Duodenal mucosa (tissue), 2 donors: ENCODE measurements around the gene SDK2.

Experiments
- H3K27ac ChIP-seq: one replicate; pipeline ENCODE4 v1.7.0; 2013; ENCODE audit warnings: low read depth, low read length
- H3K27me3 ChIP-seq, 2 donors: one replicate each; pipeline ENCODE4 v1.7.0; 2013; ENCODE audit warnings: low read length in 2 of 2, control low read depth in 1 of 2; ENCODE audit not compliant: insufficient read depth in 2 of 2, control insufficient read depth in 1 of 2
- H3K36me3 ChIP-seq, 2 donors: one replicate each; pipeline ENCODE4 v1.7.0; 2013; ENCODE audit warnings: low read length in 2 of 2, control low read depth in 1 of 2; ENCODE audit not compliant: insufficient read depth in 2 of 2, control insufficient read depth in 1 of 2
- H3K4me1 ChIP-seq, 2 donors: one replicate each; pipeline ENCODE4 v1.7.0; 2013; ENCODE audit warnings: low read length in 2 of 2, control low read depth in 1 of 2; ENCODE audit not compliant: insufficient read depth in 2 of 2, control insufficient read depth in 1 of 2
- H3K4me3 ChIP-seq, 2 donors: one replicate each; pipeline ENCODE4 v1.7.0; 2013; ENCODE audit warnings: low read length in 2 of 2, low read depth in 1 of 2
- H3K9ac ChIP-seq, 2 donors: one replicate each; pipeline ENCODE4 v1.7.0; 2013; ENCODE audit warnings: low read length in 2 of 2, low read depth in 1 of 2
- H3K9me3 ChIP-seq, 2 donors: one replicate each; pipeline ENCODE4 v1.7.0; 2013; ENCODE audit warnings: low read length in 2 of 2, control low read depth in 1 of 2; ENCODE audit not compliant: control insufficient read depth in 1 of 2

Gene SDK2

GRCh38 chr17:73528679-73529078 lies 115.6 kb downstream of the SDK2 start:
- H3K4me1 ChIP-seq, result no peaks in the 10 kb centered on the region
- no peaks in the 10 kb centered on the region for H3K27me3 ChIP-seq
- no peak overlapping the region for H3K4me3 ChIP-seq

GRCh38 chr17:73526952-73527351 lies 117.3 kb downstream of the SDK2 start:
- Histone ChIP-seq H3K9ac (no peak overlapping the region), H3K4me3 (no peak overlapping the region), H3K9me3 (no peaks in the 10 kb centered on the region), H3K27ac (no peak overlapping the region), H3K36me3 (no peaks in the 10 kb centered on the region), H3K4me1 (no peaks in the 10 kb centered on the region), H3K27me3 (no peaks in the 10 kb centered on the region)

More at GRCh38 chr17:73528679-73529078, 115.6 kb downstream of the SDK2 start:
- Histone ChIP-seq H3K27ac (no peak overlapping the region), H3K36me3 (no peaks in the 10 kb centered on the region), H3K9me3 (no peaks in the 10 kb centered on the region), H3K9ac (no peak overlapping the region)

GRCh38 chr17:73524941-73525679 lies 119.1 kb downstream of the SDK2 start:
- Histone ChIP-seq H3K27me3 (no peaks in the 10 kb centered on the region), H3K9ac (no peak overlapping the region), H3K27ac (no peak overlapping the region), H3K4me1 (no peaks in the 10 kb centered on the region), H3K36me3 (no peaks in the 10 kb centered on the region), H3K9me3 (no peaks in the 10 kb centered on the region), H3K4me3 (no peak overlapping the region)

- no peak overlapping the region for H3K9ac ChIP-seq
- no peaks in the 10 kb centered on the region for H3K9me3 ChIP-seq
- H3K4me1 ChIP-seq, result no peaks in the 10 kb centered on the region
- H3K27ac ChIP-seq, result no peak overlapping the region
- no peak overlapping the region for H3K4me3 ChIP-seq
- H3K36me3 ChIP-seq, result no peaks in the 10 kb centered on the region
- no peaks in the 10 kb centered on the region for H3K27me3 ChIP-seq
Observed at GRCh38 chr17:73522696-73523095, 121.5 kb downstream of the SDK2 start.

- no peaks in the 10 kb centered on the region for H3K9me3 ChIP-seq
- H3K4me3 ChIP-seq, result no peak overlapping the region
- no peak overlapping the region for H3K27ac ChIP-seq
- H3K27me3 ChIP-seq, result no peaks in the 10 kb centered on the region
- no peaks in the 10 kb centered on the region for H3K4me1 ChIP-seq
- H3K9ac ChIP-seq, result no peak overlapping the region
- H3K36me3 ChIP-seq, result no peaks in the 10 kb centered on the region
Observed at GRCh38 chr17:73522107-73522506, 122.1 kb downstream of the SDK2 start.

- Histone ChIP-seq H3K9me3 (no peaks in the 10 kb centered on the region), H3K36me3 (no peaks in the 10 kb centered on the region), H3K27ac (no peak overlapping the region), H3K9ac (no peak overlapping the region), H3K4me3 (no peak overlapping the region), H3K27me3 (no peaks in the 10 kb centered on the region), H3K4me1 (no peaks in the 10 kb centered on the region)
Observed at GRCh38 chr17:73521376-73521775, 122.9 kb downstream of the SDK2 start.

- no peaks in the 10 kb centered on the region for H3K9me3 ChIP-seq
- H3K36me3 ChIP-seq, result no peaks in the 10 kb centered on the region
- no peak overlapping the region for H3K4me3 ChIP-seq
- H3K4me1 ChIP-seq, result no peaks in the 10 kb centered on the region
- no peak overlapping the region for H3K9ac ChIP-seq
- H3K27ac ChIP-seq, result no peak overlapping the region
- no peaks in the 10 kb centered on the region for H3K27me3 ChIP-seq
Observed at GRCh38 chr17:73520369-73520761, 123.9 kb downstream of the SDK2 start.

GRCh38 chr17:73519714-73520368 lies 124.4 kb downstream of the SDK2 start:
- Histone ChIP-seq H3K27ac (no peak overlapping the region), H3K4me3 (no peak overlapping the region), H3K27me3 (no peaks in the 10 kb centered on the region), H3K36me3 (no peaks in the 10 kb centered on the region), H3K9ac (no peak overlapping the region), H3K9me3 (no peaks in the 10 kb centered on the region), H3K4me1 (no peaks in the 10 kb centered on the region)

GRCh38 chr17:73519011-73519410 lies 125.2 kb downstream of the SDK2 start:
- H3K4me3 ChIP-seq, result no peak overlapping the region
- no peaks in the 10 kb centered on the region for H3K4me1 ChIP-seq
- no peaks in the 10 kb centered on the region for H3K9me3 ChIP-seq
- no peaks in the 10 kb centered on the region for H3K27me3 ChIP-seq
- H3K36me3 ChIP-seq, result no peaks in the 10 kb centered on the region
- H3K27ac ChIP-seq, result no peak overlapping the region
- no peak overlapping the region for H3K9ac ChIP-seq

- no peaks in the 10 kb centered on the region for H3K9me3 ChIP-seq
- no peaks in the 10 kb centered on the region for H3K4me1 ChIP-seq
- H3K27ac ChIP-seq, result no peak overlapping the region
- H3K27me3 ChIP-seq, result no peaks in the 10 kb centered on the region
- H3K9ac ChIP-seq, result no peak overlapping the region
- H3K4me3 ChIP-seq, result no peak overlapping the region
- H3K36me3 ChIP-seq, result no peaks in the 10 kb centered on the region
Observed at GRCh38 chr17:73516431-73516830, 127.8 kb downstream of the SDK2 start.
